Skeletal muscle tissue (tissue), 4 donors: ENCODE results near the gene HYPK. TPM values are rescaled to one million over a fixed set of nuclear protein-coding genes. Genes with fewer than 3 reads are reported as not detected.

Experiments used
- H3K27ac ChIP-seq: one replicate; pipeline ENCODE4 v1.7.0; 2013; ENCODE audit warnings: mild to moderate bottlenecking, low read depth, low read length, inconsistent platforms
- H3K27me3 ChIP-seq, 3 donors: one replicate each; pipeline ENCODE4 v1.7.0; 2013; ENCODE audit warnings: low read length in 3 of 3; ENCODE audit not compliant: control insufficient read depth in 3 of 3, insufficient read depth in 3 of 3
- H3K36me3 ChIP-seq, 3 donors: one replicate each; pipeline ENCODE4 v1.7.0; 2013; ENCODE audit warnings: low read length in 3 of 3; ENCODE audit not compliant: control insufficient read depth in 3 of 3, insufficient read depth in 3 of 3
- H3K4me1 ChIP-seq, 3 donors: one replicate each; pipeline ENCODE4 v1.7.0; 2013; ENCODE audit warnings: low read length in 3 of 3, mild to moderate bottlenecking in 3 of 3; ENCODE audit not compliant: control insufficient read depth in 3 of 3, insufficient read depth in 3 of 3
- H3K4me3 ChIP-seq, 3 donors: one replicate each; pipeline ENCODE4 v1.7.0; 2013; ENCODE audit warnings: low read length in 3 of 3
- H3K9ac ChIP-seq, 3 donors: one replicate each; pipeline ENCODE4 v1.7.0; 2013; ENCODE audit warnings: low read length in 3 of 3, mild to moderate bottlenecking in 3 of 3, moderate library complexity in 2 of 3, low read depth in 1 of 3
- H3K9me3 ChIP-seq, 3 donors: one replicate each; pipeline ENCODE4 v1.7.0; 2013; ENCODE audit warnings: low read length in 3 of 3; ENCODE audit not compliant: control insufficient read depth in 3 of 3
- total RNA-seq: library from RNA; depleted of rRNA; stranded (reverse); fragments of >200 nt; gene quantifications from one replicate; pipeline ENCODE4 v1.2.3, GENCODE V29; 2014
- donor health status: Osteomylitis.

Gene HYPK
- total RNA-seq, 1 donor from 2014 or later: 14.1 TPM

DNA sequence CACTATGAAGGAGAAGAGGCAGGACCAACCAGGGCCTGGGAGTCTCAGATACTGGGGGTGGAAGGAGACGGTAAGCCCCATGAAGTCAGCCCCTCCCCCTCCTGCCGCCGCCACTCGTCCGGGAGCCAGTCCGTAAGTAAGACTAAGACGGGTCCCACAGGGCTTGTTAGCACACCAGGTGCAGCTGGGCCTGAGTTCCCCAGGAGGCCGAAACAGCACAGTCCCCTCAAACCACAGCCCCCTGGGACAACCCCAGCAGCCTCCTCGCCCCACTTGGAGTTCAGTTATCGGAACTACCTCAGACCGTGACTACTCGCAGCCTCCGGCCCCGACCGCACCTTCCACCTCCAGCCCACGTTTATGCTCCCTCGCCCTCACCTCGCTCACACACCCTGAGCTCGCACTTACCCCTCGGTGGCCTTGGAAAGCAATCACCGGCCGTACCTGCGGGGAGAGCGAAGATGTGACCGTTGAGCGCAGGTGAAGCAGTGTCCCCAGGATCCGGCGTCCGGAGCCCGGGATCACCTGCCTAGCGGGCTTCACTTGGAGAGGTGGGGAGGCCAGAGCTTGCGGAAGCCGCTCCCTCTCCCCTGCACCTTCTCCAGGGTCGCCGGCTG lies 24.2 kb upstream of the HYPK start:
- Histone ChIP-seq H3K36me3 (peaks cover 14 to 24% (median 17%) of the 10 kb centered on the region in 3 donors), H3K9ac (peak overlapping the region in 2 of 3 donors; percentile 86 to 89), H3K4me1 (peaks cover 4 to 19% (median 10%) of the 10 kb centered on the region in 3 donors), H3K9me3 (no peaks in the 10 kb centered on the region), H3K4me3 (peak overlapping the region; percentile 85 to 88 (median 86)), H3K27ac (peak overlapping the region; percentile 78), H3K27me3 (no peaks in the 10 kb centered on the region)

DNA sequence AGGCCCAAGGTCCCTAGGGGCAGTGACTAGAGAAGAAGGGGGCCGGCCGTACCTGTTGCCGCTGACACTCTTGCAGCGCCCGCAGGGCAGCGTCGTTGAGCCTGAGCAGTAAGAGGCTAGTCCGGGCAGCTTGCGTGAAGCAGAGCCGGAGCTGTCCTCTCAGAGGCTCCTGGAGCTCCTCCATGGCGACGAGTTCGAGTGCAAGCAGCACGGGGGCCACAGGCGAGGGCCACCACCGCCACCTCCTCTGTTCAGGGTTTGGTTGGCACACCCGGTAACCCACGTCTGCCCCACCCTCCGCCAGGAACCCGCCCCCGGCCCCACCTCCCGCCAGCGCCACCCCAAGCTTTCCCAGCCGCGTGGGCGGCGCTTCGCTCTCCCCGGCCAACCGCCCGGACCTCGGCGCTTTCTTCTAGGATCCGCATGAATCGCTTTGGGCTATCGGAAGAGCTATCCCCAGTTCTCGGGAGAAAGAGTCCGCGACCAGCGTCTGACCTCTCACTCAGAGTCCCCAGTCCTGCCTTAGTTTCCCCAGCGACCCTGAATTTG lies 23.6 kb upstream of the HYPK start, which contains the start of gene ELL3:
Gene ELL3 (minus strand): TSS at position 249 of the 549 bp plus-strand sequence. CDS start 65 bp downstream, at position 184.
- peak within 1 kb of the TSS; percentile 81 to 89 (median 86) for H3K9ac ChIP-seq
- peak within 1 kb of the TSS; percentile 85 to 88 (median 86) for H3K4me3 ChIP-seq
- no peaks in the 10 kb centered on the region for H3K9me3 ChIP-seq
- peak within 1 kb of the TSS; percentile 78 for H3K27ac ChIP-seq
- H3K4me1 ChIP-seq: peaks cover 4 to 19% (median 10%) of the 10 kb centered on the region in 3 donors
- peaks cover 12 to 19% (median 12%) of the 10 kb centered on the region in 3 donors for H3K36me3 ChIP-seq
- H3K27me3 ChIP-seq: no peaks in the 10 kb centered on the region

- Histone ChIP-seq H3K27ac (peak overlapping the region; percentile 78), H3K4me1 (peaks cover 4 to 19% (median 10%) of the 10 kb centered on the region in 3 donors), H3K36me3 (peaks cover 8 to 15% (median 9%) of the 10 kb centered on the region in 3 donors), H3K4me3 (peak overlapping the region; percentile 85 to 88 (median 86)), H3K9ac (peak overlapping the region; percentile 81 to 89 (median 86)), H3K27me3 (no peaks in the 10 kb centered on the region), H3K9me3 (no peaks in the 10 kb centered on the region)
Observed at GRCh38 chr15:43777267-43777914, 23.0 kb upstream of the HYPK start.

GRCh38 chr15:43779016-43779415 lies 21.4 kb upstream of the HYPK start:
- no peaks in the 10 kb centered on the region for H3K9me3 ChIP-seq
- no peak overlapping the region for H3K4me3 ChIP-seq
- H3K36me3 ChIP-seq: peaks cover 0 to 5% (median 0%) of the 10 kb centered on the region in 3 donors
- H3K4me1 ChIP-seq: peaks cover 4 to 19% (median 10%) of the 10 kb centered on the region in 3 donors
- no peak overlapping the region for H3K9ac ChIP-seq
- no peak overlapping the region for H3K27ac ChIP-seq
- H3K27me3 ChIP-seq: no peaks in the 10 kb centered on the region

- Histone ChIP-seq H3K9ac (no peak overlapping the region), H3K4me3 (no peak overlapping the region), H3K27me3 (no peaks in the 10 kb centered on the region), H3K9me3 (no peaks in the 10 kb centered on the region), H3K36me3 (peaks cover 2 to 18% (median 12%) of the 10 kb centered on the region in 3 donors), H3K4me1 (peaks cover 13 to 21% (median 14%) of the 10 kb centered on the region in 3 donors), H3K27ac (no peak overlapping the region)
Observed at GRCh38 chr15:43789409-43789808, 11.0 kb upstream of the HYPK start.

GRCh38 chr15:43791993-43792760 lies 8.2 kb upstream of the HYPK start, which contains the start of gene SERF2:
SERF2 (plus strand) TSS chr15:43792320; CDS start chr15:43792377, 57 bp downstream.
- Histone ChIP-seq H3K27me3 (no peaks in the 10 kb centered on the region), H3K27ac (peak within 1 kb of the TSS; percentile 99), H3K4me3 (peak within 1 kb of the TSS; percentile 90 to 100 (median 93)), H3K9me3 (no peaks in the 10 kb centered on the region), H3K4me1 (peaks cover 36 to 48% (median 41%) of the 10 kb centered on the region in 3 donors), H3K36me3 (peaks cover 29 to 41% (median 38%) of the 10 kb centered on the region in 3 donors), H3K9ac (peak within 1 kb of the TSS; percentile 100)

GRCh38 chr15:43792761-43793476 lies 7.5 kb upstream of the HYPK start:
- H3K4me1 ChIP-seq: peaks cover 40 to 53% (median 41%) of the 10 kb centered on the region in 3 donors
- H3K9me3 ChIP-seq: no peaks in the 10 kb centered on the region
- H3K27me3 ChIP-seq: no peaks in the 10 kb centered on the region
- H3K4me3 ChIP-seq: peak overlapping the region; percentile 90 to 100 (median 93)
- H3K9ac ChIP-seq: peak overlapping the region; percentile 100
- peaks cover 29 to 43% (median 38%) of the 10 kb centered on the region in 3 donors for H3K36me3 ChIP-seq
- peak overlapping the region; percentile 99 for H3K27ac ChIP-seq

DNA sequence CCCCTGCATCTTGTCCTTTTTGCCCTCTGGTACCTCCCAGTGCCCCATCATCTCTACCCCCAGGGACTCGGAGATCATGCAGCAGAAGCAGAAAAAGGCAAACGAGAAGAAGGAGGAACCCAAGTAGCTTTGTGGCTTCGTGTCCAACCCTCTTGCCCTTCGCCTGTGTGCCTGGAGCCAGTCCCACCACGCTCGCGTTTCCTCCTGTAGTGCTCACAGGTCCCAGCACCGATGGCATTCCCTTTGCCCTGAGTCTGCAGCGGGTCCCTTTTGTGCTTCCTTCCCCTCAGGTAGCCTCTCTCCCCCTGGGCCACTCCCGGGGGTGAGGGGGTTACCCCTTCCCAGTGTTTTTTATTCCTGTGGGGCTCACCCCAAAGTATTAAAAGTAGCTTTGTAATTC lies 6.8 kb upstream of the HYPK start:
- no peaks in the 10 kb centered on the region for H3K27me3 ChIP-seq
- peak overlapping the region; percentile 99 for H3K27ac ChIP-seq
- H3K4me1 ChIP-seq: peaks cover 45 to 59% (median 45%) of the 10 kb centered on the region in 3 donors
- H3K36me3 ChIP-seq: peaks cover 29 to 43% (median 40%) of the 10 kb centered on the region in 3 donors
- peak overlapping the region; percentile 90 to 100 (median 93) for H3K4me3 ChIP-seq
- H3K9ac ChIP-seq: peak overlapping the region; percentile 100
- no peaks in the 10 kb centered on the region for H3K9me3 ChIP-seq
